K562 (cell line): ENCODE data around the gene LONP1. TPM values are rescaled to one million over a fixed set of nuclear protein-coding genes. Genes with fewer than 3 reads are reported as not detected.

Experiments
- MYNN ChIP-seq, 2 experiments: sonication (generic); formaldehyde crosslinking in 1 of 2; IDR thresholded peaks; 2 replicates each; pipeline versions ENCODE4 v1.5.0 to v1.6.1; 2016 to 2020; ENCODE audit warnings: antibody characterized with exemption in 1 of 2, missing genetic modification reagents in 1 of 2
- polyA plus RNA-seq, 8 experiments: library from polyadenylated mRNA; depleted of rRNA in 4 of 8; stranded (reverse) in 5 of 8; unstranded in 3 of 8; fragments of >200 nt; fragmentation: Nextera tagmentation in 2 of 8; fragmentation: Illumina TruSeq in 1 of 8; extraction: Ambion mirVana in 2 of 8; extraction: Trizol in 1 of 8; gene quantifications; 2 replicates each; pipeline versions ENCODE4 v1.2.1 to v1.2.3, GENCODE V29; 2011 to 2014; ENCODE audit warnings: inconsistent platforms in 1 of 8, missing spikeins in 1 of 8
- total RNA-seq, 7 experiments: library from RNA; depleted of rRNA in 6 of 7; stranded (reverse); fragments of >200 nt in 6 of 7; fragmentation: Illumina TruSeq in 2 of 7; extraction: Trizol in 2 of 7; gene quantifications; 2 replicates each; pipeline versions ENCODE4 v1.2.1 to v1.2.3, GENCODE V29; 2011 to 2021; ENCODE audit warnings: low replicate concordance in 1 of 7
- TF ChIP-seq, protein P1 (sequence below): fragments of 450-650 bp; IDR thresholded peaks from 2 replicates; pipeline ENCODE4 v1.6.1; 2016; ENCODE audit warnings: mild to moderate bottlenecking, moderate library complexity
- TF ChIP-seq, protein P2 (sequence below): sonication (generic); formaldehyde crosslinking; IDR thresholded peaks from 2 replicates; pipeline ENCODE4 v1.4.0; 2020; ENCODE audit warnings: mild to moderate bottlenecking, missing genetic modification reagents

The LONP1 gene
- total and polyA plus RNA-seq, 9 of the 15 experiments (the other 6 are each of a cell fraction or from before 2014, with no cell fraction given) = 1.1 to 238 (median 84.5) TPM

DNA sequence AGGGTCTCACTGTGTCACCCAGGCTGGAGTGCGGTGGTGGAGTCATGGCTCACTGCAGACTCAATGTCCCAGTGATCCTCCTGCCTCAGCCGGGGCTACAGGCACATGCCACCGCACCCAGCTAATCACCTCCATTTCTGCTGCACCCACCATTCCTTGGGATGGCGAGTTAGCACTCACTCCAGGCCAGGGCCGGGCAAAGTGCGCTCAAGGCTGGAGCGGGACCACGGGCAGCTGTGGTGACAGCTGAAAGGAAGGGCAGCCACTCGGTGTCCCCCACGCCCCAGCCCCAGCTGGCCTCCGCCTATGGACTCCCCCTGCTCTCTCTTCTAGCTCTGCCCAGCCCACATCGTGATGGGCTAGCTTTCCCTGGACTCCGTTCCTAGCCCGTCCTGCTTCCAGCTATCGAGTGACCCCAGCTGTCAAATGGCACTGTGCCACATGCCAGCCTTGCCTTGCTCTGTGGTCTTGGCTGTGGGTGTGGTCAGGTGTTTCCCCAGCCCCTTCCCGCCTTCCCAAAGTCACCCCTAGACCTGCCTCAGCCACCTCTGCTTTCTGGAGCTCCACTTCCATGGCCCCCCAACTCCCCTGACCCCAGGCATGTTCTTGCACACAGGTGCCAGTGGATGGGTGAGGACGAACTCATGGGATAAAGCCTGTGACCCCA lies 43.7 kb downstream of the LONP1 start (continued):
- TF ChIP-seq, protein P1, sequence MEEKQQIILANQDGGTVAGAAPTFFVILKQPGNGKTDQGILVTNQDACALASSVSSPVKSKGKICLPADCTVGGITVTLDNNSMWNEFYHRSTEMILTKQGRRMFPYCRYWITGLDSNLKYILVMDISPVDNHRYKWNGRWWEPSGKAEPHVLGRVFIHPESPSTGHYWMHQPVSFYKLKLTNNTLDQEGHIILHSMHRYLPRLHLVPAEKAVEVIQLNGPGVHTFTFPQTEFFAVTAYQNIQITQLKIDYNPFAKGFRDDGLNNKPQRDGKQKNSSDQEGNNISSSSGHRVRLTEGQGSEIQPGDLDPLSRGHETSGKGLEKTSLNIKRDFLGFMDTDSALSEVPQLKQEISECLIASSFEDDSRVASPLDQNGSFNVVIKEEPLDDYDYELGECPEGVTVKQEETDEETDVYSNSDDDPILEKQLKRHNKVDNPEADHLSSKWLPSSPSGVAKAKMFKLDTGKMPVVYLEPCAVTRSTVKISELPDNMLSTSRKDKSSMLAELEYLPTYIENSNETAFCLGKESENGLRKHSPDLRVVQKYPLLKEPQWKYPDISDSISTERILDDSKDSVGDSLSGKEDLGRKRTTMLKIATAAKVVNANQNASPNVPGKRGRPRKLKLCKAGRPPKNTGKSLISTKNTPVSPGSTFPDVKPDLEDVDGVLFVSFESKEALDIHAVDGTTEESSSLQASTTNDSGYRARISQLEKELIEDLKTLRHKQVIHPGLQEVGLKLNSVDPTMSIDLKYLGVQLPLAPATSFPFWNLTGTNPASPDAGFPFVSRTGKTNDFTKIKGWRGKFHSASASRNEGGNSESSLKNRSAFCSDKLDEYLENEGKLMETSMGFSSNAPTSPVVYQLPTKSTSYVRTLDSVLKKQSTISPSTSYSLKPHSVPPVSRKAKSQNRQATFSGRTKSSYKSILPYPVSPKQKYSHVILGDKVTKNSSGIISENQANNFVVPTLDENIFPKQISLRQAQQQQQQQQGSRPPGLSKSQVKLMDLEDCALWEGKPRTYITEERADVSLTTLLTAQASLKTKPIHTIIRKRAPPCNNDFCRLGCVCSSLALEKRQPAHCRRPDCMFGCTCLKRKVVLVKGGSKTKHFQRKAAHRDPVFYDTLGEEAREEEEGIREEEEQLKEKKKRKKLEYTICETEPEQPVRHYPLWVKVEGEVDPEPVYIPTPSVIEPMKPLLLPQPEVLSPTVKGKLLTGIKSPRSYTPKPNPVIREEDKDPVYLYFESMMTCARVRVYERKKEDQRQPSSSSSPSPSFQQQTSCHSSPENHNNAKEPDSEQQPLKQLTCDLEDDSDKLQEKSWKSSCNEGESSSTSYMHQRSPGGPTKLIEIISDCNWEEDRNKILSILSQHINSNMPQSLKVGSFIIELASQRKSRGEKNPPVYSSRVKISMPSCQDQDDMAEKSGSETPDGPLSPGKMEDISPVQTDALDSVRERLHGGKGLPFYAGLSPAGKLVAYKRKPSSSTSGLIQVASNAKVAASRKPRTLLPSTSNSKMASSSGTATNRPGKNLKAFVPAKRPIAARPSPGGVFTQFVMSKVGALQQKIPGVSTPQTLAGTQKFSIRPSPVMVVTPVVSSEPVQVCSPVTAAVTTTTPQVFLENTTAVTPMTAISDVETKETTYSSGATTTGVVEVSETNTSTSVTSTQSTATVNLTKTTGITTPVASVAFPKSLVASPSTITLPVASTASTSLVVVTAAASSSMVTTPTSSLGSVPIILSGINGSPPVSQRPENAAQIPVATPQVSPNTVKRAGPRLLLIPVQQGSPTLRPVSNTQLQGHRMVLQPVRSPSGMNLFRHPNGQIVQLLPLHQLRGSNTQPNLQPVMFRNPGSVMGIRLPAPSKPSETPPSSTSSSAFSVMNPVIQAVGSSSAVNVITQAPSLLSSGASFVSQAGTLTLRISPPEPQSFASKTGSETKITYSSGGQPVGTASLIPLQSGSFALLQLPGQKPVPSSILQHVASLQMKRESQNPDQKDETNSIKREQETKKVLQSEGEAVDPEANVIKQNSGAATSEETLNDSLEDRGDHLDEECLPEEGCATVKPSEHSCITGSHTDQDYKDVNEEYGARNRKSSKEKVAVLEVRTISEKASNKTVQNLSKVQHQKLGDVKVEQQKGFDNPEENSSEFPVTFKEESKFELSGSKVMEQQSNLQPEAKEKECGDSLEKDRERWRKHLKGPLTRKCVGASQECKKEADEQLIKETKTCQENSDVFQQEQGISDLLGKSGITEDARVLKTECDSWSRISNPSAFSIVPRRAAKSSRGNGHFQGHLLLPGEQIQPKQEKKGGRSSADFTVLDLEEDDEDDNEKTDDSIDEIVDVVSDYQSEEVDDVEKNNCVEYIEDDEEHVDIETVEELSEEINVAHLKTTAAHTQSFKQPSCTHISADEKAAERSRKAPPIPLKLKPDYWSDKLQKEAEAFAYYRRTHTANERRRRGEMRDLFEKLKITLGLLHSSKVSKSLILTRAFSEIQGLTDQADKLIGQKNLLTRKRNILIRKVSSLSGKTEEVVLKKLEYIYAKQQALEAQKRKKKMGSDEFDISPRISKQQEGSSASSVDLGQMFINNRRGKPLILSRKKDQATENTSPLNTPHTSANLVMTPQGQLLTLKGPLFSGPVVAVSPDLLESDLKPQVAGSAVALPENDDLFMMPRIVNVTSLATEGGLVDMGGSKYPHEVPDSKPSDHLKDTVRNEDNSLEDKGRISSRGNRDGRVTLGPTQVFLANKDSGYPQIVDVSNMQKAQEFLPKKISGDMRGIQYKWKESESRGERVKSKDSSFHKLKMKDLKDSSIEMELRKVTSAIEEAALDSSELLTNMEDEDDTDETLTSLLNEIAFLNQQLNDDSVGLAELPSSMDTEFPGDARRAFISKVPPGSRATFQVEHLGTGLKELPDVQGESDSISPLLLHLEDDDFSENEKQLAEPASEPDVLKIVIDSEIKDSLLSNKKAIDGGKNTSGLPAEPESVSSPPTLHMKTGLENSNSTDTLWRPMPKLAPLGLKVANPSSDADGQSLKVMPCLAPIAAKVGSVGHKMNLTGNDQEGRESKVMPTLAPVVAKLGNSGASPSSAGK = no peak
- TF ChIP-seq MYNN (IDR thresholded peaks at IDR 0.05) = no peak
- TF ChIP-seq MYNN (CRISPR knock-in tag; IDR thresholded peaks at IDR 0.05) = no peak
- TF ChIP-seq, protein P2, sequence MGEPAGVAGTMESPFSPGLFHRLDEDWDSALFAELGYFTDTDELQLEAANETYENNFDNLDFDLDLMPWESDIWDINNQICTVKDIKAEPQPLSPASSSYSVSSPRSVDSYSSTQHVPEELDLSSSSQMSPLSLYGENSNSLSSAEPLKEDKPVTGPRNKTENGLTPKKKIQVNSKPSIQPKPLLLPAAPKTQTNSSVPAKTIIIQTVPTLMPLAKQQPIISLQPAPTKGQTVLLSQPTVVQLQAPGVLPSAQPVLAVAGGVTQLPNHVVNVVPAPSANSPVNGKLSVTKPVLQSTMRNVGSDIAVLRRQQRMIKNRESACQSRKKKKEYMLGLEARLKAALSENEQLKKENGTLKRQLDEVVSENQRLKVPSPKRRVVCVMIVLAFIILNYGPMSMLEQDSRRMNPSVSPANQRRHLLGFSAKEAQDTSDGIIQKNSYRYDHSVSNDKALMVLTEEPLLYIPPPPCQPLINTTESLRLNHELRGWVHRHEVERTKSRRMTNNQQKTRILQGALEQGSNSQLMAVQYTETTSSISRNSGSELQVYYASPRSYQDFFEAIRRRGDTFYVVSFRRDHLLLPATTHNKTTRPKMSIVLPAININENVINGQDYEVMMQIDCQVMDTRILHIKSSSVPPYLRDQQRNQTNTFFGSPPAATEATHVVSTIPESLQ (CRISPR knock-in tag) = no peak
